Lung (tissue), 12 donors: ENCODE results near the gene ADAT1. TPM values are rescaled to one million over a fixed set of nuclear protein-coding genes. Genes with fewer than 3 reads are reported as not detected.
"Not testable (repeated sequence)": the region's sequence is repeated elsewhere in the genome, so short reads cannot be mapped to it uniquely, and the experiment has no call there.

Experiments used
- ATAC-seq: fragments of 200-7000 bp; cut with Tn5 transposase; one replicate; pipeline ENCODE4 v1.9.1; 2020; ENCODE audit warnings: moderate number of reproducible peaks; ENCODE audit not compliant: insufficient read depth, low FRiP score
- DNase-seq, 3 donors: peaks; one replicate each; pipeline ENCODE4 v3.0.0-alpha.2; 2013 to 2017
- H3K27ac ChIP-seq, 2 donors: one replicate each; pipeline ENCODE4 v1.5.1; 2013; ENCODE audit warnings: mild to moderate bottlenecking in 2 of 2, moderate library complexity in 2 of 2, control low read depth in 1 of 2, inconsistent platforms in 1 of 2, low read depth in 1 of 2, low read length in 1 of 2
- H3K27me3 ChIP-seq, 3 donors: one replicate each; pipeline ENCODE4 v1.5.1; 2013; ENCODE audit warnings: low read length in 2 of 3; ENCODE audit not compliant: control insufficient read depth in 3 of 3, insufficient read depth in 3 of 3
- H3K36me3 ChIP-seq, 4 donors: one replicate each; pipeline ENCODE4 v1.5.1; 2013; ENCODE audit warnings: low read length in 4 of 4, mild to moderate bottlenecking in 1 of 4, moderate library complexity in 1 of 4; ENCODE audit not compliant: control insufficient read depth in 4 of 4, insufficient read depth in 4 of 4
- H3K4me1 ChIP-seq, 5 donors: one replicate each; pipeline ENCODE4 v1.5.1; 2013; ENCODE audit warnings: low read length in 5 of 5, mild to moderate bottlenecking in 2 of 5, moderate library complexity in 1 of 5; ENCODE audit not compliant: control insufficient read depth in 5 of 5, insufficient read depth in 5 of 5
- H3K4me3 ChIP-seq: one replicate; pipeline ENCODE4 v1.5.1; 2013; ENCODE audit warnings: mild to moderate bottlenecking, control low read depth, moderate library complexity
- H3K9ac ChIP-seq, 2 donors: one replicate each; pipeline ENCODE4 v1.5.1; 2013; ENCODE audit warnings: low read length in 2 of 2, control low read depth in 1 of 2; ENCODE audit not compliant: insufficient read depth in 1 of 2
- H3K9me3 ChIP-seq, 4 donors: one replicate each; pipeline ENCODE4 v1.5.1; 2013; ENCODE audit warnings: low read length in 3 of 4, mild to moderate bottlenecking in 1 of 4, moderate library complexity in 1 of 4; ENCODE audit not compliant: control insufficient read depth in 4 of 4, insufficient read depth in 3 of 4
- CTCF ChIP-seq: IDR thresholded peaks from 2 replicates; pipeline ENCODE4 v1.5.1; 2012; ENCODE audit warnings: mild to moderate bottlenecking; ENCODE audit errors: control extremely low read depth, extremely low read depth
- WGBS, 2 donors: extraction: QIAGEN DNeasy Blood & Tissue Kit; methylation state at CpG; one replicate each; pipeline ENCODE4 v1.1.7; 2013; 5-methylcytosine and 5-hydroxymethylcytosine counted together
- polyA plus RNA-seq, 2 donors: library from polyadenylated mRNA; stranded (reverse); fragments of 200-250 nt; gene quantifications; one replicate each; pipeline ENCODE4 v1.2.1, GENCODE V29; 2013
- total RNA-seq, 2 donors: library from RNA; depleted of rRNA in 1 of 2; stranded (reverse); fragments of >200 nt in 1 of 2; gene quantifications; one replicate each; pipeline ENCODE4 v1.2.1, GENCODE V29; 2014 to 2021
- donor health status: control.
- donor health status: control.
- donor health status: Bipolar disorder and iron deficiency.
- donor health status: healthy.
- donor health status: DM: yes; HTN: yes; CAD: no.

ADAT1 gene
- total and polyA plus RNA-seq, 4 donors, result 14.2 to 52.6 (median 39.3) TPM

- peak in 2 of 3 donors; percentile 10 to 14 for DNase-seq
- no peak overlapping the region for H3K4me3 ChIP-seq
- 56 to 74% methylated on average over 17 of the region's 17 CpGs for WGBS, 2 donors
- no peak for TF ChIP-seq CTCF
- ATAC-seq, result no peak
- H3K27me3 ChIP-seq, result no peaks in the 10 kb centered on the region
- H3K9ac ChIP-seq, result no peak overlapping the region
- peaks cover 0 to 3% (median 1%) of the 10 kb centered on the region in 4 donors for H3K9me3 ChIP-seq
- H3K27ac ChIP-seq, result peak overlapping the region in 1 of 2 donors; percentile 69
- peaks cover 0 to 9% (median 7%) of the 10 kb centered on the region in 5 donors for H3K4me1 ChIP-seq
- H3K36me3 ChIP-seq, result peaks cover 4 to 12% (median 10%) of the 10 kb centered on the region in 4 donors
These were observed 29.0 kb downstream of the ADAT1 start for GRCh38 chr16:75593825-75594820.

GRCh38 chr16:75593308-75593707, 29.8 kb downstream of the ADAT1 start:
- Histone ChIP-seq H3K9me3 (peaks cover 0 to 3% (median 1%) of the 10 kb centered on the region in 4 donors), H3K4me1 (peaks cover 0 to 9% (median 7%) of the 10 kb centered on the region in 5 donors), H3K4me3 (no peak overlapping the region), H3K36me3 (peaks cover 3 to 13% (median 11%) of the 10 kb centered on the region in 4 donors), H3K27me3 (no peaks in the 10 kb centered on the region), H3K9ac (no peak overlapping the region), H3K27ac (no peak overlapping the region)
- DNase-seq (no peak), ATAC-seq (no peak)
- TF ChIP-seq CTCF, result no peak
- WGBS, 2 donors, result 91 to 95% methylated on average over 6 of the region's 6 CpGs

GRCh38 chr16:75591927-75592326, 31.2 kb downstream of the ADAT1 start:
- H3K27ac ChIP-seq, H3K36me3 ChIP-seq, ATAC-seq, H3K4me3 ChIP-seq, H3K27me3 ChIP-seq, H3K9me3 ChIP-seq, H3K4me1 ChIP-seq: not testable (repeated sequence)
- H3K9ac ChIP-seq, result peak overlapping the region in 1 of 2 donors; percentile 42
- peak in 2 of 3 donors; percentile 22 to 43 for DNase-seq
- WGBS, 2 donors, result 66 to 72% methylated on average over 7 of the region's 9 CpGs
